Anterior cingulate cortex (tissue), 58 donors: ENCODE data around the gene SLC22A9.

Experiments used
- DNase-seq, 58 donors: peaks; one replicate each; lab custom pipeline; 2025; lab: John Stamatoyannopoulos, UW

SLC22A9 gene

GRCh38 chr11:63443714-63444113, 74.1 kb downstream of the SLC22A9 start:
- DNase-seq: no peak

- no peak for DNase-seq
These were observed 74.6 kb downstream of the SLC22A9 start for GRCh38 chr11:63444160-63444559.

GRCh38 chr11:63445118-63445517, 75.5 kb downstream of the SLC22A9 start:
- peak in 1 of 58 donors; percentile 7 for DNase-seq

GRCh38 chr11:63445720-63446119, 76.1 kb downstream of the SLC22A9 start:
- DNase-seq: peak in 4 of 58 donors; percentile 1 to 9 (median 4)

- no peak for DNase-seq
These were observed 79.1 kb downstream of the SLC22A9 start for GRCh38 chr11:63448646-63449045.

- no peak for DNase-seq
These were observed 90.0 kb downstream of the SLC22A9 start for GRCh38 chr11:63459586-63459985.
